ENCODE data around the gene OR52K2. TPM values are rescaled to one million over a fixed set of nuclear protein-coding genes. Genes with fewer than 3 reads are reported as not detected.

OR52K2 gene
- total RNA-seq, 4 donors from 2014 or later: 0.94 TPM; not detected in 3

DNA sequence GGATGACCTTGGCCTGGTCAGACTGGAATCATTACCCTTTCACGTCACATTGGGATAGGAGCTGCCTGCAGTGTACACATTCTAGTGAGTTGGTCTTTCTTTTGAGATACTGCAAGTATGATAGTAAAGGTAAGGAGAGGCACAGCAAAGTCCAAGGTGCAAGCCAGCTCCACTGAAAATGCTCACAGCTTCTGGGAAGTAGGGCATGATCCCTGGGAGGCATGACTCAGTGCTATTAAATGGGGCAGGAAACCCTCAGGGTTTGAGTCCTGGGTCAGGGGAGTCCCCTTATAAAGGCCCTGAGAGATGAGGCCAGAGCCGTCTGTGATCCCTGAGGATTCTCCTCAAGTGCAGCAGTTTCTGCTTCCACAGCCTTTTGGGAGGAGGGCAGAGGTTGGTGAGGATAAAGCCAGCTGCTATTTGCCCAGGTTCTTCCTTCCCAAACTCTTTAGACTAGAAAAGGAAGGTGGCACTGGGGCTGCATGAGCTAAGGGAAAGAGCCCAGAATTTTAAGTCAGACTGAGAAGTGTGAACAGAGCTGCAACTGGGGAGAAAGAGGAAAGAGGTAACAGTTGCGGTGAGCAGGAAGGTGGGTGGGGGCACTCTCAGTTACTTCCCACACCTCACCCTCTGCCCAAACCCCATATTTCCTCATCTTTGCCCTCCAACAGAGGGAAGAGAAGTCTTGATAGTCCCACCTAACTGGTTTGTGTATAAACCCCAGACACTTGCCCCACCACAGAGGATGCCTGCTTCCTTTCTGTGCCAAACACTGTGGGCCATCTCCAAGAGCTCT is 18.9 kb downstream of the OR52K2 start:
- no peaks in the 10 kb centered on the region for H3K36me3 ChIP-seq
- TF ChIP-seq, protein P1, sequence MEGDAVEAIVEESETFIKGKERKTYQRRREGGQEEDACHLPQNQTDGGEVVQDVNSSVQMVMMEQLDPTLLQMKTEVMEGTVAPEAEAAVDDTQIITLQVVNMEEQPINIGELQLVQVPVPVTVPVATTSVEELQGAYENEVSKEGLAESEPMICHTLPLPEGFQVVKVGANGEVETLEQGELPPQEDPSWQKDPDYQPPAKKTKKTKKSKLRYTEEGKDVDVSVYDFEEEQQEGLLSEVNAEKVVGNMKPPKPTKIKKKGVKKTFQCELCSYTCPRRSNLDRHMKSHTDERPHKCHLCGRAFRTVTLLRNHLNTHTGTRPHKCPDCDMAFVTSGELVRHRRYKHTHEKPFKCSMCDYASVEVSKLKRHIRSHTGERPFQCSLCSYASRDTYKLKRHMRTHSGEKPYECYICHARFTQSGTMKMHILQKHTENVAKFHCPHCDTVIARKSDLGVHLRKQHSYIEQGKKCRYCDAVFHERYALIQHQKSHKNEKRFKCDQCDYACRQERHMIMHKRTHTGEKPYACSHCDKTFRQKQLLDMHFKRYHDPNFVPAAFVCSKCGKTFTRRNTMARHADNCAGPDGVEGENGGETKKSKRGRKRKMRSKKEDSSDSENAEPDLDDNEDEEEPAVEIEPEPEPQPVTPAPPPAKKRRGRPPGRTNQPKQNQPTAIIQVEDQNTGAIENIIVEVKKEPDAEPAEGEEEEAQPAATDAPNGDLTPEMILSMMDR (IDR thresholded peaks at IDR 0.05): no peak
- TF ChIP-seq EP300 (IDR thresholded peaks at IDR 0.05): no peak
- 38% methylated on average over 3 of the region's 3 CpGs; no CpG with 5 or more reads in 1 of the 2 donors for WGBS, 2 donors (ENCODE audit: low coverage in 1 of 2)
- H3K9me3 ChIP-seq: peaks cover 0 to 15% (median 0%) of the 10 kb centered on the region in 3 donors
- no peak for ATAC-seq
- peaks cover 2% of the 10 kb centered on the region for H3K27me3 ChIP-seq
- no peak overlapping the region for H3K4me3 ChIP-seq
- H3K27ac ChIP-seq: no peak overlapping the region
- no peaks in the 10 kb centered on the region for H3K4me1 ChIP-seq

DNA sequence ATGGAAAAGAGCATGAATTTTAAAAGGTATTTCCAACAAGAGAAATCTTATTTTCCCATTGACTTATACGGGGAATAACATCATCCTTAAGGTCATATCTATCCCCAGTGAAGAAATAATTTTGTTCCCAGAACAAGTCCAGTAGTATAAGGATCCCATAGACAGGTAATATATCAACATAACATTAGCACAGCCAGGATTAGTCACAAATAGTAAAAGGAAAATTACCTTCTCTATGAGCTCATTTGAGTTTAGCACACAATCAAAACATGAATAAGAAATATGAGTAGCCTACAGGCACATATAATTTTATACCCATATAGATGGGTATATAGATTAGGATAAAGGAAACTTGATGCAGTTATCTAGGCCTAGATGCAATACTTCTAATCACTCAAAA is 30.5 kb downstream of the OR52K2 start:
- H3K4me1 ChIP-seq: no peaks in the 10 kb centered on the region
- WGBS, 2 donors (ENCODE audit: low coverage in 1 of 2): 50 to 68% methylated on average over 1 of the region's 1 CpG
- H3K4me3 ChIP-seq: no peak overlapping the region
- no peaks in the 10 kb centered on the region for H3K27me3 ChIP-seq
- no peak for ATAC-seq
- H3K36me3 ChIP-seq: no peaks in the 10 kb centered on the region
- no peak for TF ChIP-seq POLR2AphosphoS5 (IDR thresholded peaks at IDR 0.05)
- TF ChIP-seq, protein P1 (IDR thresholded peaks at IDR 0.05): no peak
- TF ChIP-seq POLR2A (IDR thresholded peaks at IDR 0.05): no peak
- no peaks in the 10 kb centered on the region for H3K9me3 ChIP-seq
- H3K27ac ChIP-seq: no peak overlapping the region

DNA sequence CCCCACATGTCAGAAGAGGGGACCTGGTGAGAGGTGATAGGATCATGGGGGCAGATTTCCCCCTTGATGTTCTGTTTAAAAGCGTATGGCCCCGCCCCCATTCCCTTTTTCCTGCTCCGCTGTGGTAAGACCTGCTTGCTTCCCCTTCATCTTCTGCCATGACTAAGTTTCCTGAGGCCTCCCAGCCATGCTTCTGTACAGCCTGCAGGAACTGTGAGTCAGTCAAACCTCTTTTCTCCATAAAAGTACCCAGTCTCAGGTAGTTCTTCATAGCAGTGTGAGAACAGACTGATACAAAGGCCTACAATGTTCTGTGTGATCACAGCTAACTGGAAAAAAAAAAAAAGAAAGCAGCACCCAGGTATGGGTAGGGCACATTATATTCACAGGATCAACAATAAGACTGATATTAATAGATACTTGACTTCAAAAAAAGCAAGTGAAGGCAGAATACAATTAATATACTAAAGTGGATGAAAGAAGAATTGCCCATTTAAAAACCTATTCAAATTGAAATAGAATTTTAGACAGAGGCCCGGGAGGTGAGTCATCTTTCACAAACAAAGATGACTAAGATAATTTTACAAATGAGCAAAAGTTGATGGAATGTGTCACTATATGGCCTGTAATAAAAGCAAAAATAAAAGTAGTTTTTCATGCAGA is 31.6 kb downstream of the OR52K2 start:
- Histone ChIP-seq H3K9me3 (no peaks in the 10 kb centered on the region), H3K27ac (no peak overlapping the region), H3K4me3 (no peak overlapping the region), H3K27me3 (no peaks in the 10 kb centered on the region), H3K4me1 (no peaks in the 10 kb centered on the region), H3K36me3 (no peaks in the 10 kb centered on the region)
- TF ChIP-seq POLR2A (IDR thresholded peaks at IDR 0.05) (no peak), EP300 (IDR thresholded peaks at IDR 0.05) (no peak), POLR2AphosphoS5 (IDR thresholded peaks at IDR 0.05) (no peak)
- TF ChIP-seq, protein P1 (IDR thresholded peaks at IDR 0.05): no peak
- no peak for ATAC-seq
- 64 to 78% methylated on average over 4 of the region's 4 CpGs for WGBS, 2 donors (ENCODE audit: low coverage in 1 of 2)

DNA sequence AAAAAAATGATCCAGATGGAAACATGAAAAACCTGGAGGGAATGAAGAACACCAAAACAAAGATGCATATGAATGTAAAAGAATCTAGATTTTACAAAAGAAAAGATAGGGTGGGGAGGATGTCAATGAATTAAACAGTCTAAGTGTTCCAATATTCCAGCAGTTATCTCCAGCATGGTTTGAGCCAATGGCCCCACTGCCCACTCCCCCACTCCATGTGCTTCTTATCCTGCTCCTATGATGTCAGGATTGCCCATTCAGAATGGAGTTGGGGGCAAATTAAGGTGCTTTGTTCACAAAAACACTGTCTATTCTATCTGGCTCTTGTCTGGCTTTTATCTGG is 32.1 kb downstream of the OR52K2 start:
- no peak for TF ChIP-seq POLR2AphosphoS5 (IDR thresholded peaks at IDR 0.05)
- no peak for TF ChIP-seq EP300 (IDR thresholded peaks at IDR 0.05)
- TF ChIP-seq, protein P1 (IDR thresholded peaks at IDR 0.05): no peak
- TF ChIP-seq POLR2A (IDR thresholded peaks at IDR 0.05): no peak
- Histone ChIP-seq H3K9me3 (no peaks in the 10 kb centered on the region), H3K27ac (no peak overlapping the region), H3K4me3 (no peak overlapping the region), H3K4me1 (no peaks in the 10 kb centered on the region), H3K36me3 (no peaks in the 10 kb centered on the region), H3K27me3 (no peaks in the 10 kb centered on the region)
- no peak for ATAC-seq

DNA sequence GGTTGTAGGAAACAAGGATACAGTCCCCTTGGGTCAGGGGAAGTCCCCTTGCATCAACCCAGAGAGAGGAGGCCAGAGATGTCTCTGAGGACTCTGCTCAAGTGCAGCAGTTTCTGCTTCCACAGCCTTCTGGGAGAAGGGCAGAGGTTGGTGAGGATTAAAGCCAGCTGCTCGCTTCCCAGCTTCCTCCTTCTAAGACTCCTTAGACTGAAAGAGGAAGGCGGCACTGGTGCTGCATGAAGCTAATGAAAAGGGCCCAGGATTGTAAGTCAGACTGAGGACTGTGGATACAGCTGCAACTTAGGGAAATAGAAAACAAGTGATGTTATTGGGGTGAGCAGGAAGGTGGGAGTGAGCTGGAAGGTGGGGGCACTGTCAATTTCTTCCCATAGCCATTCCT is 33.4 kb downstream of the OR52K2 start, which contains the start of gene OR52K1:
OR52K1 (plus strand) TSS at position 202 of the 400 bp plus-strand sequence. CDS start 6,255 bp downstream, outside the sequence.
- no peaks in the 10 kb centered on the region for H3K36me3 ChIP-seq
- no peak within 1 kb of the TSS for H3K27ac ChIP-seq
- no peaks in the 10 kb centered on the region for H3K9me3 ChIP-seq
- WGBS, 2 donors (ENCODE audit: low coverage in 1 of 2): 59% methylated on average over 2 of the region's 2 CpGs; no CpG with 5 or more reads in 1 of the 2 donors
- no peaks in the 10 kb centered on the region for H3K4me1 ChIP-seq
- H3K27me3 ChIP-seq: no peaks in the 10 kb centered on the region
- no peak within 1 kb of the TSS for H3K4me3 ChIP-seq
- ATAC-seq: no peak
- TF ChIP-seq POLR2A (IDR thresholded peaks at IDR 0.05): no peak
- no peak for TF ChIP-seq EP300 (IDR thresholded peaks at IDR 0.05)
- TF ChIP-seq POLR2AphosphoS5 (IDR thresholded peaks at IDR 0.05): no peak
- TF ChIP-seq, protein P1 (IDR thresholded peaks at IDR 0.05): no peak
